GM18861 (cell line): ENCODE data around the gene SACM1L.
"Not testable (repeated sequence)": the region's sequence is repeated elsewhere in the genome, so short reads cannot be mapped to it uniquely, and the experiment has no call there.

ENCODE experiments used
- ATAC-seq: cut with Tn5 transposase; IDR thresholded peaks from one replicate; pipeline ENCODE4 v1.9.1; 2021; ENCODE audit not compliant: unreplicated experiment

The SACM1L gene

GRCh38 chr3:45737234-45737633 lies 48.0 kb downstream of the SACM1L start:
- no peak for ATAC-seq

- no peak for ATAC-seq
Measured at GRCh38 chr3:45739991-45740390, 50.8 kb downstream of the SACM1L start.

- no peak for ATAC-seq
Measured at GRCh38 chr3:45741247-45741646, 52.1 kb downstream of the SACM1L start.

- ATAC-seq = no peak
Measured at GRCh38 chr3:45741742-45742460, 52.7 kb downstream of the SACM1L start.

GRCh38 chr3:45742461-45743089 lies 53.4 kb downstream of the SACM1L start:
- ATAC-seq = no peak

GRCh38 chr3:45746165-45746776 lies 57.1 kb downstream of the SACM1L start:
- ATAC-seq = no peak

GRCh38 chr3:45746777-45747622 lies 57.8 kb downstream of the SACM1L start:
- no peak for ATAC-seq

GRCh38 chr3:45748068-45748467 lies 58.9 kb downstream of the SACM1L start:
- no peak for ATAC-seq

GRCh38 chr3:45749036-45749600 lies 59.9 kb downstream of the SACM1L start:
- ATAC-seq = not testable (repeated sequence)

- ATAC-seq = no peak
Measured at GRCh38 chr3:45749880-45750279, 60.7 kb downstream of the SACM1L start.

- no peak for ATAC-seq
Measured at GRCh38 chr3:45751537-45752242, 62.5 kb downstream of the SACM1L start.

GRCh38 chr3:45753095-45753494 lies 63.9 kb downstream of the SACM1L start:
- ATAC-seq = no peak

- no peak for ATAC-seq
Measured at GRCh38 chr3:45754461-45754860, 65.3 kb downstream of the SACM1L start.

- no peak for ATAC-seq
Measured at GRCh38 chr3:45756055-45756454, 66.9 kb downstream of the SACM1L start.

- not testable (repeated sequence) for ATAC-seq
Measured at GRCh38 chr3:45757141-45757540, 67.9 kb downstream of the SACM1L start.

- ATAC-seq = no peak
Measured at GRCh38 chr3:45758871-45759270, 69.7 kb downstream of the SACM1L start.

GRCh38 chr3:45759851-45760250 lies 70.7 kb downstream of the SACM1L start:
- ATAC-seq = no peak

GRCh38 chr3:45760878-45761711 lies 71.9 kb downstream of the SACM1L start:
- ATAC-seq = no peak

- no peak for ATAC-seq
Measured at GRCh38 chr3:45761831-45762230, 72.6 kb downstream of the SACM1L start.
